Tibial artery (tissue), 4 donors: Measurements from ENCODE around the gene DNAH17.

Experiments
- DNase-seq, 2 donors: peaks; one replicate each; pipeline ENCODE4 v3.0.0-alpha.2; 2019
- H3K27ac ChIP-seq, 2 donors: fragments of 200-600 bp; sonication (generic) in 1 of 2; 1 replicate in 1 of 2; 2 replicates in 1 of 2; pipeline ENCODE4 v1.5.1; 2018 to 2019; ENCODE audit warnings: mild to moderate bottlenecking in 1 of 2
- H3K27me3 ChIP-seq, 2 donors: fragments of 200-600 bp; sonication (generic) in 1 of 2; one replicate each; pipeline versions ENCODE4 v1.5.1 to v1.6.0; 2016 to 2019
- H3K36me3 ChIP-seq, 3 donors: fragments of 200-600 bp; sonication (generic) in 2 of 3; one replicate each; pipeline ENCODE4 v1.5.1; 2016 to 2019; ENCODE audit warnings: mild to moderate bottlenecking in 2 of 3
- H3K4me1 ChIP-seq, 4 donors: fragments of 200-600 bp; sonication (generic) in 2 of 4; 1 replicate in 3 of 4; 2 replicates in 1 of 4; pipeline ENCODE4 v1.5.1; 2016 to 2019
- H3K4me3 ChIP-seq, 2 donors: fragments of 200-600 bp; sonication (generic) in 1 of 2; 1 replicate in 1 of 2; 2 replicates in 1 of 2; pipeline ENCODE4 v1.5.1; 2018 to 2019; ENCODE audit warnings: mild to moderate bottlenecking in 2 of 2
- H3K9me3 ChIP-seq, 3 donors: fragments of 200-600 bp; sonication (generic) in 1 of 3; one replicate each; pipeline ENCODE4 v1.5.1; 2016 to 2019
- intact Hi-C: fragments of 100-400 bp; cut with DNase I; formaldehyde crosslinking; loops from one replicate; pipeline ENCODE4 v1.15.0; 2023; ENCODE audit warnings: low total_unique reads
- TF ChIP-seq, protein P1 (sequence below), 2 experiments: fragments of 200-600 bp in 1 of 2; fragments of 450-650 bp in 1 of 2; IDR thresholded peaks; one replicate each; pipeline ENCODE4 v1.5.1; 2017 to 2019; ENCODE audit warnings: antibody characterized with exemption in 2 of 2, mild to moderate bottlenecking in 1 of 2, moderate library complexity in 1 of 2

DNAH17 gene

DNA sequence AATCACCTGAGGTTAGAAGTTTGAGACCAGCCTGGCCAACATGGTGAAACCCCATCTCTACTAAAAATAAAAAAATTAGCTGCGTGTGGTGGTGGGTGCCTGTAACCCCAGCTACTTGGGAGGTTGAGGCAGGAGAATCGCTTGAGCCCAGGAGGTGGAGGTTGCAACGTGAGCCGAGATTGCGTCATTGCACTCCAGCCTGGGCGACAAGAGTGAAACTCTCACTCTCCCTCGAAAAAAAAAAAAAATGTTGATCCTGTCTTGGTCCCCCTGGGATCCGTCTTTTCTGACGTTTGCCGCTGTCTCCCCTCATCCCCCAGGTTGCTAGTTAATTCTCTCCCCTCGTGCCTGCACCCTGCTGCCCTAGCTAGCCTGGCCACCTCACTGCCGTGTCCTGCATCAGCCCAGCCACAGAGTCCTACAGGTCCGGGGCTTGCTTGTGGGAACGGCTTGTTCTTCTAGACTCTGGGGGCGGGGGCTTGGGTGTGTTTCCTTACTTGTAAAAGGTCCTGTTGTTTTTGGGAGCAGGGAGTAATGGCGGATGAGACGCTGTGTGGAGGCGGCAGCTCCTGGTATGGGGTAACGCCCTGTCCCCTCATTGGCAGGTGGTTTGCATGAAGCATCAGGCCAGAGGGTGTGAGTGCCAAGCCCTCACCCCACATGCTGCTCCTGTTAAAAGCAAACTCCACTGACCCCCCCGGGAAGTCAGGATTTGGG lies 154.2 kb downstream of the DNAH17 start:
- intact Hi-C loops = loop anchor here (10.0 kb wide), 1 partner anchor 168 kb away; no protein-coding TSS in a partner anchor
- TF ChIP-seq, protein P1, sequence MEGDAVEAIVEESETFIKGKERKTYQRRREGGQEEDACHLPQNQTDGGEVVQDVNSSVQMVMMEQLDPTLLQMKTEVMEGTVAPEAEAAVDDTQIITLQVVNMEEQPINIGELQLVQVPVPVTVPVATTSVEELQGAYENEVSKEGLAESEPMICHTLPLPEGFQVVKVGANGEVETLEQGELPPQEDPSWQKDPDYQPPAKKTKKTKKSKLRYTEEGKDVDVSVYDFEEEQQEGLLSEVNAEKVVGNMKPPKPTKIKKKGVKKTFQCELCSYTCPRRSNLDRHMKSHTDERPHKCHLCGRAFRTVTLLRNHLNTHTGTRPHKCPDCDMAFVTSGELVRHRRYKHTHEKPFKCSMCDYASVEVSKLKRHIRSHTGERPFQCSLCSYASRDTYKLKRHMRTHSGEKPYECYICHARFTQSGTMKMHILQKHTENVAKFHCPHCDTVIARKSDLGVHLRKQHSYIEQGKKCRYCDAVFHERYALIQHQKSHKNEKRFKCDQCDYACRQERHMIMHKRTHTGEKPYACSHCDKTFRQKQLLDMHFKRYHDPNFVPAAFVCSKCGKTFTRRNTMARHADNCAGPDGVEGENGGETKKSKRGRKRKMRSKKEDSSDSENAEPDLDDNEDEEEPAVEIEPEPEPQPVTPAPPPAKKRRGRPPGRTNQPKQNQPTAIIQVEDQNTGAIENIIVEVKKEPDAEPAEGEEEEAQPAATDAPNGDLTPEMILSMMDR (IDR thresholded peaks at IDR 0.05) = no peak
- no peak overlapping the region for H3K27ac ChIP-seq
- no peak for DNase-seq
- H3K4me1 ChIP-seq = peaks cover 0 to 5% (median 0%) of the 10 kb centered on the region in 4 donors
- no peaks in the 10 kb centered on the region for H3K27me3 ChIP-seq
- H3K9me3 ChIP-seq = no peaks in the 10 kb centered on the region
- H3K4me3 ChIP-seq = no peak overlapping the region
- peaks cover 33 to 87% (median 68%) of the 10 kb centered on the region in 3 donors for H3K36me3 ChIP-seq

DNA sequence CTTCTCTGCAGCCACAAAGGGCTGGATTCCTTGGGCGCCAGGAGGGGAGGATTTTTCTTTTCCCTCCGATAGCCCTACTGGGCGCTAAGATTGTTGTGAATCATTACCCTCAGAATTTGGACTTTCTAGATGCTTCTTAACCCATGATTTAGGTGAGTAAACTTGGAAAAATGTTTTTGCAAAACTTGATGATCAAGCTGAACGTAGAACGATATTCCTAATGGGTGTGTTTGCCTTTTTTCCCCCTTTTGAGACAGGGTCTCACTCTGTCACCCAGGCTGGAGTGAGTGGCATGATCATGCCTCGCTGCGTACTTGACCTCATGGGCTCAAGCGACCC lies 155.0 kb downstream of the DNAH17 start:
- intact Hi-C loops = loop anchor here (10.0 kb wide), 1 partner anchor 167 kb away; no protein-coding TSS in a partner anchor
- Histone ChIP-seq H3K4me3 (no peak overlapping the region), H3K27ac (no peak overlapping the region), H3K27me3 (no peaks in the 10 kb centered on the region), H3K4me1 (peaks cover 0 to 9% (median 3%) of the 10 kb centered on the region in 4 donors), H3K9me3 (no peaks in the 10 kb centered on the region), H3K36me3 (peaks cover 31 to 79% (median 65%) of the 10 kb centered on the region in 3 donors)
- TF ChIP-seq, protein P1 (IDR thresholded peaks at IDR 0.05) = no peak
- no peak for DNase-seq

DNA sequence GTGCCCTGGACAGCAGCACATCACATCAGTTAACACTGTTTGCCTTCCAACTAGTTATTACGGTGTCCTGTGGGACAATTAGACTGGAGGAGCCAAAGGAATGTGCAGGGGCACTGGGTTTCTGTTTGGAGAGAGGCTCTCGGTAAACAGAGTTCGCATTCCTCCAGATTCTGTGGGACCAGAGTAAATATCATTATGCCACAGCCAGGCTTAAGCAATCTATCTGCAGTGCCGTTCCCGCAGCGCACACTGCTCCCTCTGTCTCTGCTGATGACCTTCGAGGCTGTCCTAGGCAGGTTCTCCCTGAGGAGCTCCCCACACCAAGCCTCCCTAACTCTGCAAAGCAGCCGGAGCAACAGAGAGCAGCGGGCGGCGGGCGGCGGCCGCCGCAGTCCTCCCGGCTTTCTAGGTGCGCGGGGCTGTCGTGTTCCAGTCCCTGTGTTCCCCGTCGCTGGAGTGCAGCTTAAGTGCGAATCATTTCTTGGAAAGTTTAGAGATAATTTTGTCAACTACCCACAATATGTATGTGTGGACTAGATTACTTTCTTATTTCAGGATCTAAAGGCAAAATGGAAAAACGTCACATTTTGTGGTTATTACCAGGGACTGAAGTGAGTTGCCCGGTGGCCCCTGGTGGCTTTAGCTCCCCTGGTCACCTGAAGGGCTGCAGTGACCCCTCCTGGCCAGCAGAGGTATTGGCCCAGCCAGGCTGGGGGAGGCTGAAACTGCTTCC lies 155.5 kb downstream of the DNAH17 start:
- TF ChIP-seq, protein P1 (IDR thresholded peaks at IDR 0.05) = peak; percentile 98 to 99
- Histone ChIP-seq H3K36me3 (peaks cover 26 to 74% (median 61%) of the 10 kb centered on the region in 3 donors), H3K9me3 (no peaks in the 10 kb centered on the region), H3K27ac (no peak overlapping the region), H3K4me1 (peaks cover 0 to 14% (median 7%) of the 10 kb centered on the region in 4 donors), H3K27me3 (no peaks in the 10 kb centered on the region), H3K4me3 (no peak overlapping the region)
- DNase-seq = peak; percentile 76 to 82
- intact Hi-C loops = loop anchor here (2.0 to 10.0 kb wide), 2 partner anchors 61 to 167 kb away; partner anchors contain the start of gene SOCS3

DNA sequence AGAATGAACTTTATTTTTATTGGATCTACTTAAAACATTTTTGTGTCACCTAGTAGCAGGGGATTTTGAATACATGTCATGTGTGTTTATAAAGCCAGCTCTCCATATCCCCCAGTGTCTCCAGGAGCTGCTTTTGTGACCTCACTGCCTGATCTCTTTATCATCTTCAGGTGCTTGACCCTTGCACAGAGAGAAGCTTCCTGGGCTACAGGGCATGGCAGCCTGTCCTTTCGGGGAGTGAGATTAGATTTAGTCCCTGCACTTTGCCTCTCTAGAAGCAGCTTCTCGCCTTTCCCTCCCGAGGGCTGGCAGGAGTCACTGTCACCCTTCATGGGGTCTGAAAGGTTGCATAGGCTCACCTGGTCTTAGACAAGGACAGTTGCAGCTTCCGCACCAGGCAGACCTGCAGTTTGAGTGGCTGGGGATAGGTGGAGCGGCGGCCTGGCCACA lies 156.1 kb downstream of the DNAH17 start:
- Histone ChIP-seq H3K4me3 (no peak overlapping the region), H3K27ac (no peak overlapping the region), H3K9me3 (no peaks in the 10 kb centered on the region), H3K4me1 (peaks cover 0 to 20% (median 13%) of the 10 kb centered on the region in 4 donors), H3K27me3 (no peaks in the 10 kb centered on the region), H3K36me3 (peaks cover 24 to 68% (median 55%) of the 10 kb centered on the region in 3 donors)
- no peak for DNase-seq
- intact Hi-C loops = loop anchor here (2.0 to 10.0 kb wide), 2 partner anchors 60 to 166 kb away; partner anchors contain the start of gene SOCS3
- TF ChIP-seq, protein P1 (IDR thresholded peaks at IDR 0.05) = no peak

DNA sequence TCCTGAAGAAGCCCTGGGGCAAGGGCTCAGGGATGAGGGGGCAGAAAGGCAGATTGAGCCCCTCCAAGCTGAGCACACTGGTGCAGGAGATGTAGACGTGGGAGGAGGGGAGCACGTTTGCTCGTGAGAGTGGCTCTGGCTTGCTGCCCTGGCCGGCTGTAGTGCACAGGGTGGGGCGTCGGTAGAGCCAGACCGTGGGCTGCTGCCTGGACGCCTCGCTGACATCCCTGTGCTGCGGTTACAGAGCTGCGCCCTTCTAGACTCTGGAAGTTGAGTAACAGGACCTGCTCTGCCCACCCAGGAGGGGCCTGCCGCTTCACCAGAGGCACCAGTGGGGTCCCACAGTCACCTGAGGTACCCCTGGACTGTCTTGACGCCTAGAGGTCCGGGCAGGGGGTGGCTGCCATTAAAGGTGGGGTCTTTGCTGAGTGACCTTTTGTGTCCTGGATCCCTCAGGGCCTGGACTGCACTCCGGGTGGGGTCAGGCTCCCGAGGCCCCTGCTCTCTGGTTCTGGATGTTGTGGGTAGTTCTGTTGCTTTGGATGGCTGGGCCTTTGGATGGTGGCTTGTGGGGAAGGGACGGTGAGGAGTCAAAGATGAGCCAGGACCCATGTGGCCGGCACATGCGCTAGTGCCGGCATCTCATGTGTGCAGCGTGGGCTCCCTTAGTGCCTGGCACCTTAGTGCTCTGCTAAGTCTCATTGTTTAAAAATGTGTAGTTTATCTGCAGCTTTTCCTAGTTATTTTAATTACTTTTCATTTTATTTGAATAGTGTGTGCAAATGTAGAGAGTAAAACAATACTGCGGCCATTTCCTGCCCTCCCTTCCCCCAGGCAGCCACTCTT lies 157.0 kb downstream of the DNAH17 start:
- intact Hi-C loops = loop anchor here (1.0 to 10.0 kb wide), 3 partner anchors 59 to 165 kb away; partner anchors contain the start of gene SOCS3
- no peak for DNase-seq
- Histone ChIP-seq H3K36me3 (peaks cover 21 to 59% (median 48%) of the 10 kb centered on the region in 3 donors), H3K27me3 (no peaks in the 10 kb centered on the region), H3K4me3 (no peak overlapping the region), H3K4me1 (peaks cover 0 to 25% (median 18%) of the 10 kb centered on the region in 4 donors), H3K9me3 (no peaks in the 10 kb centered on the region), H3K27ac (no peak overlapping the region)
- TF ChIP-seq, protein P1 (IDR thresholded peaks at IDR 0.05) = no peak
